ENCODE results near the gene HFM1.
"Not testable (repeated sequence)": the region's sequence is repeated elsewhere in the genome, so short reads cannot be mapped to it uniquely, and the experiment has no call there.

HFM1 gene

GRCh38 chr1:91404151-91405012 is at the start of gene HFM1:
TSS of gene HFM1 (minus strand) at chr1:91404837. CDS start at chr1:91401082, 3,755 bp downstream.
- no peak for DNase-seq

GRCh38 chr1:91454136-91454535 is 49.5 kb upstream of the HFM1 start:
- DNase-seq: no peak

GRCh38 chr1:91450260-91450659 is 45.6 kb upstream of the HFM1 start:
- DNase-seq: no peak

GRCh38 chr1:91447782-91448181 is 43.1 kb upstream of the HFM1 start:
- not testable (repeated sequence) for DNase-seq

- DNase-seq: not testable (repeated sequence)
Observed at GRCh38 chr1:91441980-91442379, 37.3 kb upstream of the HFM1 start.

GRCh38 chr1:91440847-91441246 is 36.2 kb upstream of the HFM1 start:
- no peak for DNase-seq

GRCh38 chr1:91439016-91439415 is 34.4 kb upstream of the HFM1 start:
- DNase-seq: no peak

GRCh38 chr1:91428182-91428798 is 23.7 kb upstream of the HFM1 start:
- DNase-seq: no peak

GRCh38 chr1:91427741-91428140 is 23.1 kb upstream of the HFM1 start:
- DNase-seq: no peak

- DNase-seq: not testable (repeated sequence)
Observed at GRCh38 chr1:91422523-91422922, 17.9 kb upstream of the HFM1 start.

GRCh38 chr1:91412371-91412770 is 7.7 kb upstream of the HFM1 start:
- no peak for DNase-seq

GRCh38 chr1:91406773-91407389 is 2.2 kb upstream of the HFM1 start:
- no peak for DNase-seq

GRCh38 chr1:91402023-91402422 is 2.6 kb downstream of the HFM1 start:
- no peak for DNase-seq

- no peak for DNase-seq
Observed at GRCh38 chr1:91400133-91400725, 4.4 kb downstream of the HFM1 start.

GRCh38 chr1:91398291-91398690 is 6.3 kb downstream of the HFM1 start:
- DNase-seq: no peak

GRCh38 chr1:91397605-91398004 is 7.0 kb downstream of the HFM1 start:
- DNase-seq: no peak

GRCh38 chr1:91393042-91393441 is 11.6 kb downstream of the HFM1 start:
- no peak for DNase-seq

GRCh38 chr1:91386109-91386508 is 18.5 kb downstream of the HFM1 start:
- DNase-seq: no peak

- DNase-seq: no peak
Observed at GRCh38 chr1:91383456-91383855, 21.2 kb downstream of the HFM1 start.

GRCh38 chr1:91381844-91382243 is 22.8 kb downstream of the HFM1 start:
- no peak for DNase-seq

- DNase-seq: no peak
Observed at GRCh38 chr1:91374086-91374485, 30.6 kb downstream of the HFM1 start.

- DNase-seq: not testable (repeated sequence)
Observed at GRCh38 chr1:91372230-91372629, 32.4 kb downstream of the HFM1 start.

GRCh38 chr1:91349524-91349923 is 55.1 kb downstream of the HFM1 start:
- no peak for DNase-seq

- DNase-seq: no peak
Observed at GRCh38 chr1:91346824-91347223, 57.8 kb downstream of the HFM1 start.
